ENCODE results near the gene CYTH4.

GRCh38 chr22:37343348-37343747, 61.0 kb downstream of the CYTH4 start:
- TF ChIP-seq KDM5A (IDR thresholded peaks at IDR 0.05) (no peak), CTCF (IDR thresholded peaks at IDR 0.05) (no peak), MAX (IDR thresholded peaks at IDR 0.05) (no peak), RFX5 (IDR thresholded peaks at IDR 0.05) (no peak), EHMT2 (IDR thresholded peaks at IDR 0.05; ENCODE audit: low read depth) (no peak), ELK1 (IDR thresholded peaks at IDR 0.05; ENCODE audit: low read depth, low read length) (no peak), POLR2A (IDR thresholded peaks at IDR 0.05; ENCODE audit: low read length) (no peak), MAZ (IDR thresholded peaks at IDR 0.05; ENCODE audit: borderline replicate concordance, low read depth, low read length) (no peak), BCL3 (IDR thresholded peaks at IDR 0.05) (no peak), PHF8 (IDR thresholded peaks at IDR 0.05; ENCODE audit: borderline replicate concordance, low read depth) (no peak), JUN (IDR thresholded peaks at IDR 0.05) (no peak)
